CD4-positive, CD25-positive, alpha-beta regulatory T cell (primary cell): ENCODE measurements around the gene EIF4E. TPM values are rescaled to one million over a fixed set of nuclear protein-coding genes. Genes with fewer than 3 reads are reported as not detected.

Source experiments
- ATAC-seq, 2 donors: fragments of 150-1000 bp; cut with Tn5 transposase; one replicate each; pipeline ENCODE4 v1.10.0; 2021; ENCODE audit warnings: low read depth in 2 of 2, moderate number of reproducible peaks in 2 of 2, moderate library complexity in 1 of 2
- DNase-seq, 3 donors: peaks; one replicate each; pipeline versions ENCODE4 v3.0.0 to v3.0.0-alpha.2; 2012 to 2022; ENCODE audit warnings: mixed read lengths in 1 of 3
- H3K27ac ChIP-seq: one replicate; pipeline ENCODE4 v1.7.0; 2013; ENCODE audit warnings: mild to moderate bottlenecking, low read length; ENCODE audit not compliant: insufficient read depth, poor library complexity, severe bottlenecking
- H3K27me3 ChIP-seq: one replicate; pipeline ENCODE4 v1.7.0; 2013; ENCODE audit warnings: low read length; ENCODE audit not compliant: control insufficient read depth, insufficient read depth
- H3K36me3 ChIP-seq: one replicate; pipeline ENCODE4 v1.7.0; 2013; ENCODE audit warnings: mild to moderate bottlenecking, low read length, moderate library complexity; ENCODE audit not compliant: control insufficient read depth, insufficient read depth
- H3K4me1 ChIP-seq: 2 replicates; pipeline ENCODE4 v1.7.0; 2013; ENCODE audit warnings: mild to moderate bottlenecking, low read length; ENCODE audit not compliant: insufficient read depth, control insufficient read depth, poor library complexity, severe bottlenecking
- H3K4me3 ChIP-seq: one replicate; pipeline ENCODE4 v1.7.0; 2013; ENCODE audit warnings: low read depth, mild to moderate bottlenecking, low read length, moderate library complexity
- H3K9me3 ChIP-seq, 2 experiments: 1 replicate in 1 of 2; 2 replicates in 1 of 2; pipeline ENCODE4 v1.7.0; 2013; ENCODE audit warnings: low read length in 2 of 2, mild to moderate bottlenecking in 1 of 2, moderate library complexity in 1 of 2; ENCODE audit not compliant: control insufficient read depth in 2 of 2
- H3K27ac Mint-ChIP-seq, 3 donors: one replicate each; pipeline ENCODE4 v1.8.0; 2020 to 2022; ENCODE audit warnings: mild to moderate bottlenecking in 3 of 3, mixed read lengths in 3 of 3, moderate library complexity in 2 of 3
- H3K27me3 Mint-ChIP-seq: one replicate; pipeline ENCODE4 v1.8.0; 2022; ENCODE audit warnings: mild to moderate bottlenecking, mixed read lengths
- H3K36me3 Mint-ChIP-seq: one replicate; pipeline ENCODE4 v1.8.0; 2020; ENCODE audit warnings: mixed read lengths
- H3K4me1 Mint-ChIP-seq, 4 donors: one replicate each; pipeline ENCODE4 v1.8.0; 2020 to 2022; ENCODE audit warnings: mixed read lengths in 4 of 4, mild to moderate bottlenecking in 1 of 4
- H3K4me3 Mint-ChIP-seq, 4 donors: one replicate each; pipeline ENCODE4 v1.8.0; 2020 to 2022; ENCODE audit warnings: mild to moderate bottlenecking in 4 of 4, mixed read lengths in 4 of 4, moderate library complexity in 3 of 4
- H3K9me3 Mint-ChIP-seq, 7 donors: one replicate each; pipeline ENCODE4 v1.8.0; 2020 to 2022; ENCODE audit warnings: mixed read lengths in 7 of 7, mild to moderate bottlenecking in 3 of 7, moderate library complexity in 2 of 7
- polyA plus RNA-seq, 4 donors: library from polyadenylated mRNA; unstranded; fragments of 300-500 nt; fragmentation: Illumina TruSeq; gene quantifications; one replicate each; pipeline ENCODE4 v1.2.3, GENCODE V29; 2021
- total RNA-seq: library from RNA; stranded (reverse); gene quantifications from one replicate; pipeline ENCODE4 v1.2.3, GENCODE V29; 2022

Gene EIF4E
- total and polyA plus RNA-seq, 5 donors from 2014 or later = 52.0 to 86.1 (median 72.8) TPM

DNA sequence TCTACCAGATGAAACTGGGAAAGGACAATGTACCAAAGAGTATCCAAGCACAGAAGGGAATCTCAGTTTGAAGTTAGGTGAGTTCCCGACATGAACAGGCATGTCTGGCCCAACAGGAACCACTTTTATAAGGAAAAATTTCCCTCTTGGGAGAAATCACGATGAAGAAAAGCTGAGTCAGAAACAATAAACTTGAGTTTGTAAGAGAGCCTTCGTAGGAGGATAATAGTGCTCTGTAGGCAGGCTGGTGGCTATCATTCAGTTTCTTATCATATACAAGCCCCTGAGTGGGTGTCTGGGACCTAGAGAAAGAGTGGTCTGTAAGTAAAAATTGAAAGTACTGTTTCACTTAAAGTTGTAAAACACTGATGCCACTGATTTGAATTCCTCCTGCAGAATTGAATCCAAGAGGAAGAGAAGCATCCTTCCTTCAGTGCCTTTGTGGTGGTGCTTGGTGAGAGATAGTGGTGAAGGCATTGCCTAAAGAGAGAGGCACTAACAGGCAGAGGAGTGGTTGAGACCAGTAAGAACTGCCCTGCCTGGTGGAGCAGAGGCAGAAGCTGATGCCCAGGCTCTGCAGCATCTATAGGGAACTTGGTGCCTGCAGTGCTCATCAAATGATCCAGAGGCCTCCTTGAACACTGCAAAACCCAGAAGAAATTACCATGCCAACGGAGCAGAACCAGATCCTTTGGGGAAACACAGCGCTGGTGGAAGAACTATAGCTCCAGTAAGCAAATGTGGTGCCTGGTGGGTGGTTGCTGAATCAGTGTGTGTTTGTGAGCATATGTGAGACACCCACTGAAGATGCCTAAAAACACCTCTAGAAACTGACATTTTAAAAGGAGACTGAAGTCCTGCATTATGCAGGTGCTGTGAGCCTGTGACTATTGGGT lies 34.9 kb upstream of the EIF4E start:
- Histone ChIP-seq H3K4me3 (no peak overlapping the region), H3K4me1 (no peaks in the 10 kb centered on the region), H3K27me3 (peaks cover 13% of the 10 kb centered on the region), H3K36me3 (no peaks in the 10 kb centered on the region), H3K27ac (no peak overlapping the region), H3K9me3 (no peaks in the 10 kb centered on the region)
- no peak overlapping the region for H3K27ac Mint-ChIP-seq
- H3K36me3 Mint-ChIP-seq = no peaks in the 10 kb centered on the region
- H3K9me3 Mint-ChIP-seq = no peaks in the 10 kb centered on the region
- H3K27me3 Mint-ChIP-seq = peaks cover 25% of the 10 kb centered on the region
- peaks cover 0 to 2% (median 0%) of the 10 kb centered on the region in 4 donors for H3K4me1 Mint-ChIP-seq
- no peak overlapping the region for H3K4me3 Mint-ChIP-seq
- ATAC-seq = no peak
- DNase-seq = no peak

DNA sequence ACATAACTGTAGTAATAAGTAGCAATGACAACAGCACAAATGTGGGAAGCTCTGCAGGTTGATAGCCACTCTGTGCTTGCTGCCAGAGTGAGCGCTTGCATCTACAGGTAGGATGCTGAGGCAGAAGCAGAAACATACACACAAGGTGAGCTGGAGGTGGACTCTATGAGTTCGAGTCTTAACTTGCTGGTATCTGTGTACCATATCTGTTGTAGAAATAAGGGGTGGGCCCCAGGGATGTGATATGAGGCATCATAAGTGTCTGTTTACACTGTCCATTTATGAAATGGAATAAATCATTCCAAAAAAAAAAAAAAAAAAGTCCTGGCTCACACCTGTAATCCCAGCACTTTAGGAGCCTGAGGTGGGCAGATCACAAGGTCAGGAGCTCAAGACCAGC lies 32.8 kb upstream of the EIF4E start:
- Mint-ChIP-seq H3K27ac (no peak overlapping the region), H3K27me3 (peaks cover 13% of the 10 kb centered on the region), H3K4me3 (no peak overlapping the region), H3K36me3 (no peaks in the 10 kb centered on the region), H3K4me1 (peaks cover 0 to 3% (median under 1%) of the 10 kb centered on the region in 4 donors), H3K9me3 (no peaks in the 10 kb centered on the region)
- Histone ChIP-seq H3K36me3 (no peaks in the 10 kb centered on the region), H3K4me1 (no peaks in the 10 kb centered on the region), H3K27me3 (peaks cover 7% of the 10 kb centered on the region), H3K9me3 (no peaks in the 10 kb centered on the region), H3K27ac (no peak overlapping the region), H3K4me3 (no peak overlapping the region)
- no peak for ATAC-seq
- DNase-seq = no peak

DNA sequence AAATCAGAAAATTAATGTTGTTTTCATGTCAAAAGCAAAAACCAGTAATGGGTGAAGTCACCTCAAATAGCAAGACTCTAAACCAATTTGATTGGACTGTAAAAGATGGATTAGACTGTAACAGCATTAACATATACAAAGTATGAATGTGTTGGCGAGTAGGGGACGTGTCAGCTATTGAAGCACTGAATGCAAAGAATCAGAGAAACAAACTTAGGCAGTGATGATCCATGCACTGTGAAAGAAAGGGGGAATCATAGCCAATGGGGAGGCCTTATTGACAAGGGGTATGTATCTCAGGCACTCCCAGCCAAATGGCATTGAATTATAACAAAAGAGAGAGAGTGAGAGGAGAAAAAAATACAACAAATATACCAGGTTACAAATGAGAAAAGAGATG lies 30.5 kb upstream of the EIF4E start:
- Mint-ChIP-seq H3K27me3 (peaks cover 5% of the 10 kb centered on the region), H3K9me3 (peaks cover 0 to 1% (median 0%) of the 10 kb centered on the region in 7 donors), H3K4me1 (peaks cover 0 to 3% (median 0%) of the 10 kb centered on the region in 4 donors), H3K4me3 (no peak overlapping the region), H3K36me3 (no peaks in the 10 kb centered on the region), H3K27ac (no peak overlapping the region)
- Histone ChIP-seq H3K4me3 (no peak overlapping the region), H3K9me3 (no peaks in the 10 kb centered on the region), H3K36me3 (no peaks in the 10 kb centered on the region), H3K4me1 (no peaks in the 10 kb centered on the region), H3K27ac (no peak overlapping the region), H3K27me3 (peaks cover 3% of the 10 kb centered on the region)
- ATAC-seq = no peak
- DNase-seq = no peak

DNA sequence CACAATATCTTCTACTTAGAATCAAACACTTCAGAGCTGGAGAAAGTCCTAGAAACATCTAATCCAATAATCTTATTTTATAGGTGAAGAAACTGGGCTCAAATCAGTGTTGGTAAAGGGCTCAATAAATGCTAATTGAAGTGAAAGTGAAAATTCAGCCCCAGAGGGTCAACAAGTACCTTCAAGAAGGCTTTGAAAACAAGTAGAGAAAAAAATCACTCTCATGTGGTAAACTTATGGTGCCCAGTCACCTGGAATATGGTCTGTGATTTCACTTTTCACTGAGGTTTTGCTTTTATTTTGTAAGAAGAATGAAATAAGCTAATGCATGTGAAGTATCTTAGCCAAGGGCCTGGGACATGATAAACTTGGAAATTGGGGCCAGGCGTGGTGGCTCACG lies 29.1 kb upstream of the EIF4E start:
- H3K27ac Mint-ChIP-seq = no peak overlapping the region
- H3K4me1 Mint-ChIP-seq = peaks cover 0 to 3% (median 0%) of the 10 kb centered on the region in 4 donors
- H3K9me3 ChIP-seq = no peaks in the 10 kb centered on the region
- H3K27ac ChIP-seq = no peak overlapping the region
- ATAC-seq (no peak), DNase-seq (peak in 1 of 3 donors; percentile 2)
- H3K36me3 Mint-ChIP-seq = no peaks in the 10 kb centered on the region
- H3K4me3 Mint-ChIP-seq = no peak overlapping the region
- no peak overlapping the region for H3K4me3 ChIP-seq
- no peaks in the 10 kb centered on the region for H3K4me1 ChIP-seq
- peaks cover 5% of the 10 kb centered on the region for H3K27me3 Mint-ChIP-seq
- peaks cover 0 to 1% (median 0%) of the 10 kb centered on the region in 7 donors for H3K9me3 Mint-ChIP-seq
- no peaks in the 10 kb centered on the region for H3K36me3 ChIP-seq
- no peaks in the 10 kb centered on the region for H3K27me3 ChIP-seq

DNA sequence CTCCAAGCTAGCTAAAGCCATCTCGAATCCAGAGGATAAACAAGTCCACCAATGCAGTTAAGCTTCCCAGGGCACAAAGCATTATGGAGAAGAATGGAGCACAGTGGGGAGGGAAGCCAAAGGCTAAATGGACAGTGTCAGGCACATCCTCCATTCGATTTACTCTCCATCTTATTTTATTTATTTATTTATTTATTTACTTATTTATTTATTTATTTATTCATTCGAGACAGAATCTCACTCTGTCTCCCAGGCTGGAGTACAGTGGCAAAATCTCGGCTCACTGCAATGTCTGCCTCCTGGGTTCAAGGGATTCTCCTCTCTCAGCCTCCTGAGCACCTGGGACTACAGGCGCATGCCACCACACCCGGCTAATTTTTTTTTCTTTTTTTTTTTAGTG lies 26.3 kb upstream of the EIF4E start:
- Histone ChIP-seq H3K36me3 (no peaks in the 10 kb centered on the region), H3K4me3 (no peak overlapping the region), H3K27me3 (no peaks in the 10 kb centered on the region), H3K4me1 (no peaks in the 10 kb centered on the region), H3K9me3 (no peaks in the 10 kb centered on the region), H3K27ac (no peak overlapping the region)
- Mint-ChIP-seq H3K4me3 (no peak overlapping the region), H3K27ac (no peak overlapping the region), H3K4me1 (peaks cover 0 to 3% (median 0%) of the 10 kb centered on the region in 4 donors), H3K36me3 (no peaks in the 10 kb centered on the region), H3K27me3 (peaks cover 9% of the 10 kb centered on the region), H3K9me3 (peaks cover 0 to 1% (median 0%) of the 10 kb centered on the region in 7 donors)
- DNase-seq (no peak), ATAC-seq (no peak)

DNA sequence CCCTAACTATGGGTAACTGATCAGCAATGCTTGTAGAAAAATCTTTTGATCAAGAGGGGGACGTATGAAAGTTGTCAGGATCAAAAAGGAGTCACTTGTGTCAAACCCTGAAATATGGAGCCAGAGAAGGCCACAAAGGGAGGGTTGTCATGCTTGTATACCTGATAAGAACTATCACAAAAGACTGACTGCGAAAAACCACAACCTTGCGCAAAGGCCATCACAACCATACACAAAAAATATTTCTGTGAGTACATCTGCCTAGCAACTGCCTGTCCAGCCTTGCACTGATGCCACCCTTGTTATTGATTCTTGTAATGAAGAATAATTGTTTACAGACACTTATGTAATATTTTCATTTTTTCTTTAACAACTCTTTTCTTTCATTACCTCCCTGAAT lies 22.8 kb upstream of the EIF4E start:
- H3K4me1 ChIP-seq = no peaks in the 10 kb centered on the region
- no peak overlapping the region for H3K27ac ChIP-seq
- Mint-ChIP-seq H3K27ac (peak overlapping the region in 1 of 3 donors; percentile 25), H3K4me3 (no peak overlapping the region), H3K36me3 (no peaks in the 10 kb centered on the region), H3K9me3 (peaks cover 0 to 1% (median 0%) of the 10 kb centered on the region in 7 donors), H3K4me1 (no peaks in the 10 kb centered on the region), H3K27me3 (peaks cover 9% of the 10 kb centered on the region)
- DNase-seq (no peak), ATAC-seq (no peak)
- H3K27me3 ChIP-seq = no peaks in the 10 kb centered on the region
- no peak overlapping the region for H3K4me3 ChIP-seq
- no peaks in the 10 kb centered on the region for H3K9me3 ChIP-seq
- H3K36me3 ChIP-seq = no peaks in the 10 kb centered on the region

DNA sequence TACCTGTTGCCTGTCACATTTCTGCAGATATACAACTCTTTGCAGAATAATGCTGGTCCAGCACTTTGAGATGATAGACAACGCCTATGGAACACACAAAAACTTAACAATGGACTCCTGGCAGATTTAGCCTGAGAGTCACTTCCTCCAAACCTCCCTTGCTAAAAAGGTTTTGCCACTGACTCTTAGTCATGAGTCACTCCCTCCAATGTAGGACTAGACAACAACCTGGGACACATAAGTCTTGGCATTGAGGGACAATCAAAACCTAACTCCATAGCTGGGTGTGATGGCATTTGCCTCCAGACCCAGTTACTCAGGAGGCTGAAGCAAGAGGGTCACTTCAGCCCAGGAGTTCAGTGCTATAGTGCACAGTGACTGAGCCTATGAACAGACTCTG lies 22.0 kb upstream of the EIF4E start:
- Histone ChIP-seq H3K27me3 (no peaks in the 10 kb centered on the region), H3K4me3 (no peak overlapping the region), H3K27ac (no peak overlapping the region), H3K9me3 (no peaks in the 10 kb centered on the region), H3K36me3 (no peaks in the 10 kb centered on the region), H3K4me1 (no peaks in the 10 kb centered on the region)
- no peaks in the 10 kb centered on the region for H3K36me3 Mint-ChIP-seq
- H3K27ac Mint-ChIP-seq = no peak overlapping the region
- H3K4me1 Mint-ChIP-seq = no peaks in the 10 kb centered on the region
- no peak overlapping the region for H3K4me3 Mint-ChIP-seq
- DNase-seq (no peak), ATAC-seq (no peak)
- H3K27me3 Mint-ChIP-seq = peaks cover 15% of the 10 kb centered on the region
- peaks cover 0 to under 1% (median 0%) of the 10 kb centered on the region in 7 donors for H3K9me3 Mint-ChIP-seq

DNA sequence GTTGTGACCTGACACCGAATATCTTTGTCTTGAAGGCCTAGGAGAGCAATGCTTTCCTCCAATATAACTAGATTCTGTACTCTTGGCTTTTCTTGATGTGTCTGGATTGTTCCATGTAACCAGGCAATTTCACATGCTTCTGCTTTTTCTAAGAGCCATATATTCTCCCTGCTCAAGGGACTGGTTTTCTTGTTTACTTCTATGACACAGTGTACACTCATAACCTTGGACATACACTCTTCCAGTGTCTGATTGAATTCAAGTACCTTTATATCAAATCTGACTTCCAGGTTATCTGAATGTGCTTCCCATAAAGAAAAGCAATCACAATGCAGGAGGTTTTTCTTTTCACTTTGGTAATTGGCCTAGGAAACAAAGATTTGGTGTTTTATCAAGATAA lies 17.4 kb upstream of the EIF4E start:
- Mint-ChIP-seq H3K36me3 (no peaks in the 10 kb centered on the region), H3K4me1 (no peaks in the 10 kb centered on the region), H3K27ac (no peak overlapping the region), H3K9me3 (no peaks in the 10 kb centered on the region), H3K4me3 (no peak overlapping the region), H3K27me3 (peaks cover 10% of the 10 kb centered on the region)
- no peaks in the 10 kb centered on the region for H3K4me1 ChIP-seq
- DNase-seq = no peak
- no peaks in the 10 kb centered on the region for H3K27me3 ChIP-seq
- H3K4me3 ChIP-seq = no peak overlapping the region
- no peak overlapping the region for H3K27ac ChIP-seq
- no peak for ATAC-seq
- H3K9me3 ChIP-seq = no peaks in the 10 kb centered on the region
- no peaks in the 10 kb centered on the region for H3K36me3 ChIP-seq
